NCI-H510A (cell line): Measurements from ENCODE around the gene PARD3.

Experiments
- DNase-seq: peaks from one replicate; lab custom pipeline; 2025; lab: John Stamatoyannopoulos, UW

Gene PARD3

GRCh38 chr10:34249634-34250033, 565.5 kb downstream of the PARD3 start:
- DNase-seq, result no peak

GRCh38 chr10:34247560-34247959, 567.5 kb downstream of the PARD3 start:
- no peak for DNase-seq

DNA sequence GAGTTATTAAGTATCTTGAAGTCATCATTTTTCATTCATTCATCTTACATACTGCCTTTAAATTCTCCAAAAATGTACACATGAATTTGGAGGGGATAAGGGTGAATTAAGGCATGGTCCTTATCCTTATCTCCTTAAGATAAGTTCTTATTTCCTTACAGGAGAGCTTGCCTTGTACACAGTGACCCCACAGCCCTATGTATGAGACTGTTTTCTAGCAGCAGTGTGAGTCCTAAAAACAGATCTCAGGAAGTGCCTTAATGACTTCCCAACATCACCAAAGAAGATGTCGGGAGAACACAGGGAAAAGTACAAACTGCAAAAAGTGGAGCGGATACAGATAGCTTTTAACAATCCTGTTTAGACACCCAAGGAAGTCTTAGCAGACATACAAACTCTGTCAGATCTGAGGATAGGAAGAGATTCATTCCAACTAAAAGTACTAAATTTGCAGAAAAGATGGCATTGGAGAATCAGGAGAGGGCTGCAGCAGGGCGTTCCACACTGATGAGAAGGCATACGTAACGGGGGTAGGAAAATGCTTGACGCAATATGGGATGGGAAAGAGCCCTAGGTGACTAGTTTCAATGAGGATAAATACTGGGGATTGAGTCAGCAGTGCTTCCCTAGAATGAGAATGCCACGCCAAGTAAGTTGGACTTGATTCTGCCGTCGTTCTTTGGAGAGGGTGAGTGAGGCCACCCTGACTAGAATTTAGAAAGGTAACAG, 570.2 kb downstream of the PARD3 start:
- DNase-seq, result no peak

- no peak for DNase-seq
Measured at GRCh38 chr10:34241226-34242000, 573.7 kb downstream of the PARD3 start.

- no peak for DNase-seq
Measured at GRCh38 chr10:34240039-34240438, 575.1 kb downstream of the PARD3 start.

GRCh38 chr10:34237898-34238455, 577.1 kb downstream of the PARD3 start:
- DNase-seq, result no peak

GRCh38 chr10:34236931-34237330, 578.2 kb downstream of the PARD3 start:
- no peak for DNase-seq

- no peak for DNase-seq
Measured at GRCh38 chr10:34235164-34235832, 579.8 kb downstream of the PARD3 start.

DNA sequence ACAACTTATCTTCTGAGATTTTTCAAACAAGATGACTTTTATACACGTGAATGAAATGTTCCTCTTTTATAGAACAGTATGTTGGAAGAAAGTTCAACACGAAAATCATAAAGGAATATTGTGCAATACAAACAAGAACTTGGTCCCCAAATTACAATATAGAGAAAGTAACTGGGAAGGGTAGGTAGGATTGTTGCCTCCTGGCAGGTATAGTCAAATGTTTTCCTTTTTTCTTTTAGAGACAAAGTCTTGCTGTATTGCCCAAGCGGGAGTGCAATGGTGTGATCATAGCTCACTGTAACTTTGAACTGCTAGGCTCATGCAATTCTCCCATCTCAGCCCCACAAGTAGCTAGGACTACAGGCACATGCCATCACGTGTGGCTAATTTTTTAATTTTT, 582.6 kb downstream of the PARD3 start:
- DNase-seq, result no peak

DNA sequence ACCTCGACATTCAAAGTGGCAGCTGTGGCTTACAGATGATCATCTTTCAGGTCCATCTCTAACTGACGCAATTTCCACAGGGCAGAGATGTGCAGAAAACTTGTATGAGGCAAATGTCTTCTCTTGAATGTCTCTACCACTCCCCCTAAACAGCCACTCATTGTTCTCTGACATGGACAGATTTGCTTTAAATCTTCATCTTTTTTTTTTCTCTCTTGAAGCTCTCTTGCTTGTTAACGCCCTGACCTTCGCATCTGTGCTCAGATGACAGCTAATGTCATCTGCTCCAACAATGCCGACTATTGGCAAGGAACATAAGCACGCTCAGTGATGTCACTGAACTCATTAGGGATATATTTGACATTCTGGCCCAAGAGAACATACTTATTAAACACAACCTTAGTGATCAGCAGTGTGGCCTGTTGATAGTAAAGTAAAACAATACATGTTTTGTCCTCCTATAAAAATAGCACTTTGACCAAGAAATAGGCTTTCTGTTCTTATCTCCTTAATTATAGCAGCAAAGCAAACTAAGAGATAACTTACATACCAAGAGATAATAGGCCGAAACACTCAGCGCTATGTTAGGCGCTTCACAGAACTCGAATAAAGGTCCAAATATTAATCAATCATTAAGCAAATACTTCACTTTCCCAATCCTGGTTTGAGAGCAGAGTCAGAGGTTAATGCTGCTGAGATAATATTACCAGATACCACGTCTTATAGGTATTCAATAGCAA, 583.5 kb downstream of the PARD3 start:
- no peak for DNase-seq

- no peak for DNase-seq
Measured at GRCh38 chr10:34229917-34230316, 585.2 kb downstream of the PARD3 start.

GRCh38 chr10:34228066-34228465, 587.0 kb downstream of the PARD3 start:
- DNase-seq, result no peak

DNA sequence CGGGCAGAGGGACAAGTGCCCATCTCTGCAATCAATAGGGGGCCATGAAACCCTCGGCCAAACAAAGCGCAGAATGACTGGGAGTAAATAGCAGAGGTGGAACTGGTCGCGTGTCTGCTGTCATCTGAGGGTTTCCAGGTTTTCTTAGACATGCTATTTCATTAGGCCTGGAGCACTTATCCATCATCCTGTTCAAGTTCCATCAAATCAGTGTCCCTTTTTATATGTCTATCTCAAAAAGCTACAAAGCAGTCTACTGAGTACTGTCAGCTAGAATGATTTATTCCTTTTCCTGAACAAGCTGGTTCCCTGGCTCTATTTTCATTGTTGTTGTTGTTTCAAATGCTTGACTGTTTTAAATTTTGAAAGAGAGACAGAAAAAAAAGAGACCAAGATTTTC, 590.5 kb downstream of the PARD3 start:
- DNase-seq, result no peak

GRCh38 chr10:34223658-34224057, 591.4 kb downstream of the PARD3 start:
- DNase-seq, result no peak

GRCh38 chr10:34222359-34222758, 592.7 kb downstream of the PARD3 start:
- no peak for DNase-seq

DNA sequence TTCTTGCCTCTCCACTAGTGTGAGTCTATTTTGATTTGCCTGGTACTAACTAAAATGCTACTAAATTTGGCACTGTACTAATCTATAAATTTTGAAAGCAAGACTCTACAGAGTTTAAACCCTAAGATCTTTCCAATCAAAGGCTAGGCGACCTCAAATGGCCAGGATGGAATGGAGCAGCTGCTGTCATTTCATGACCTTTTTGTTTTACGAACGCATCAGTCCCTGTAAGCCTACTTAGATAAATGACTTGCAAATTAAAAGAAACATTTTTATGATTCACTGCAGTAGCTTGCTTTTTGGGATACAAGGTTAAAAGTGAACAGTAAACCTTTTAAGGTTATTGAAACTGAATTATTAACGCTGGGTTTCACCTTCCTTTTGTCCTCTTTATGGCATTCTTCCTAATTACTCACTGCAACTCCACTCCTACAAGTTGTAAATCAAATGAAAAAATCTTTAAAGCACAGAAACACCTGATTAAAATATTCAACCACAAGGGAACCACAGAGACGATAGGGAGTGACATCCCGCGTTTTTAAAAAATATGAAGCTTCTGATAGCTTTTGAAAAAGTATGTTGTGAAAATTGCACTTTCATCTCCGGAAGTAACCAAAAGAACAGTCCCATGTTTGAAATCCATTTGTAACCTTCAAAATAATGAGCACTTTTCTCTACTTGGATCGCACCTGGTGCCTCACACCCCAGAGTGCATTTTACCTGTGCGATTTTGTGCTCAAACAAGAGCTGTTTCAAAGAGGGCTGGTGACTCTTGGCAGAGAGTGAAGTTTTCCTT, 595.1 kb downstream of the PARD3 start:
- DNase-seq, result no peak

- DNase-seq, result no peak
Measured at GRCh38 chr10:34217524-34217923, 597.6 kb downstream of the PARD3 start.

DNA sequence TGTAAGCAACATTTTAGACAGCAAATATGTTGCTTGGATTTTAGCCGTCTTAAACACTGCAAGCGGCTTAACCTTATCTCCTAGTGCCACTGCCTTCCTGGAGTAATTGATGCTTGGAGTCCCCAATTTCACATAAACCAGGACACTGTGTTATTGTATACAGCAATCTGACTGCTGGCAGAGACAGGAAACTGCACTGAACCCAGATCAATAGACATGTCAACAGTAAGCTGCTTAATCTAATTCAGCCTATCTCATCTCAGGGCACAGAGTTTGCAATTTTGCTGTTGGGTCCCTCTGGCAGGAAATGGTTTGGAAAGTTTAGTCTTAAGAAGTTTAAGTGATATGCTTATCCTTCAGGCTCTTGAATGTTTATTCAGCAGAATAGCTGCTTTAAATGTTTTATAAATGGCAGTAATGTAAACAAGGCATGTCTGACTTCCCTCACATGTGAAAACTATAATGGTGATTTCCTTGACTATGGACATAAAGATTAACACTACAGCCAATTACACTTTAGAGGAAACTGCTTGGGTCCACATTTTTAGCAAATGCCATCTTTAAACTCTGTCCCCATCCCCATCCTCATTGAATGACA, 598.6 kb downstream of the PARD3 start:
- no peak for DNase-seq

DNA sequence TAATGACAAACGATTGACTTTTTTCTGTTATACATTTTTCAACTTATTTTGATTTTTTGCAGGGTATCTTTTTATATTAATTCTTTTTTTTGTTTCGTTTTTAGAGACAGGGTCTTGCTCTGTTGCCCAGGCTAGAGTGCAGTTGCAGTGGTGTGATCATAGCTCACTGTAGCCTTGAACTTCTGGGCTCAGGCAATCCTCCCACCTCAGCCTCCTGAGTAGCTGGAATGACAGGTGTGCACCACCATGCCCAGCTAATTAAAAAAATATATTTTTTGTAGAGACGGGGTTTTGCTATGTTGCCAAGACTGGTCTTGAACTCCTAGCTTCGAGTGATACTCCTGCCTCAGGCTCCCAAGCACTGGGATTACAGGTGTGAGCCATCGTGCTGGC, 601.3 kb downstream of the PARD3 start:
- DNase-seq, result no peak

DNA sequence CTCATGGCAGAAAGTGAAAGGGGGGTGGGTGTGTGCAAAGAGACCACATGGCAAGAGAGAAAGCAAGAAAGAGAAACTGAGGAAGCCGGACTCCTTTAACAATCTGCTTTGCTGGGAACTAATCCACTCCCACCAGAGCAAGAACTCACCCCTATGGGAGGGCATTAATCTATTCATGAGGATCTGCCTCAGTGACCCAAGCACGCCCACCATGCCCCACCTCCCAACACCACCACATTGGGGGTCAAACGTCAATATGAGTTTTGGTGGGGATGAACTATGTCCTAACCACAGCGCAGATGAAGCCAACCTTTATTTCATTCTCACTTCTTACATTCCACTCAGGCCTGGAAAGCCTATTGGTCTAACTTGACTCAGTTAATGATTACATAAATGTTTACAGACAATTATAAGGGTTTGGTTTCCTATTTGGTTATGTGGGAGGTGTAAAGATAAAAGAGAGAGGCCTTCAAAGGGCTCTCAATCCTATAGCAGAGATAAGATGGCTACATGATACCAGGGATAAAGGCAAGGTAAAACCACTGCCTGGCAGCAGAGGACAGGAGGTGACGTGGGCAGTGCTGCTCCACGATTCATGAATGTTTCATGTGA, 601.8 kb downstream of the PARD3 start:
- DNase-seq, result no peak
